Thoracic aorta (tissue), 2 donors: ENCODE measurements around the gene IZUMO1. TPM values are rescaled to one million over a fixed set of nuclear protein-coding genes. Genes with fewer than 3 reads are reported as not detected.
"Not testable (repeated sequence)": the region's sequence is repeated elsewhere in the genome, so short reads cannot be mapped to it uniquely, and the experiment has no call there.

Experiments
- ATAC-seq: fragments of 150-250 bp; one replicate; pipeline ENCODE4 v1.8.0; 2017; ENCODE audit warnings: low read depth; ENCODE audit not compliant: insufficient number of reproducible peaks, low FRiP score
- DNase-seq: peaks from one replicate; pipeline ENCODE4 v3.0.0-alpha.2; 2020; ENCODE audit warnings: low spot score
- H3K27ac ChIP-seq, 2 donors: fragments of 200-600 bp; sonication (generic); 1 replicate in 1 of 2; 2 replicates in 1 of 2; pipeline ENCODE4 v1.5.1; 2016; ENCODE audit warnings: mild to moderate bottlenecking in 2 of 2, moderate library complexity in 2 of 2
- H3K27me3 ChIP-seq: fragments of 200-600 bp; sonication (generic); replicated peaks from 2 replicates; pipeline ENCODE4 v1.6.0; 2016; ENCODE audit warnings: mild to moderate bottlenecking; ENCODE audit not compliant: insufficient read depth
- H3K36me3 ChIP-seq: fragments of 200-600 bp; sonication (generic); one replicate; pipeline ENCODE4 v1.5.1; 2016
- H3K4me1 ChIP-seq, 2 donors: fragments of 200-600 bp; sonication (generic); 1 replicate in 1 of 2; 2 replicates in 1 of 2; pipeline versions ENCODE4 v1.5.1 to v1.6.0; 2016; ENCODE audit warnings: low read depth in 2 of 2, mild to moderate bottlenecking in 1 of 2; ENCODE audit not compliant: control insufficient read depth in 1 of 2
- H3K4me3 ChIP-seq: fragments of 200-600 bp; sonication (generic); 2 replicates; pipeline ENCODE4 v1.5.1; 2016; ENCODE audit warnings: mild to moderate bottlenecking
- H3K9me3 ChIP-seq: fragments of 200-600 bp; sonication (generic); 2 replicates; pipeline ENCODE4 v1.5.1; 2016
- CTCF ChIP-seq: fragments of 200-600 bp; sonication (generic); IDR thresholded peaks from one replicate; pipeline ENCODE4 v1.5.1; 2019; ENCODE audit warnings: antibody characterized with exemption
- total RNA-seq, 2 donors: library from RNA; depleted of rRNA; stranded (reverse); fragments of >200 nt; gene quantifications; one replicate each; pipeline versions ENCODE4 v1.1.0 to v1.2.3, GENCODE V29; 2016

Gene IZUMO1
- total RNA-seq, 2 donors from 2014 or later, result not detected

- ATAC-seq, result no peak
- H3K27me3 ChIP-seq, result no peaks in the 10 kb centered on the region
Observed at GRCh38 chr19:48702701-48703100, 44.0 kb downstream of the IZUMO1 start.

GRCh38 chr19:48698046-48698445 lies 48.7 kb downstream of the IZUMO1 start:
- no peaks in the 10 kb centered on the region for H3K9me3 ChIP-seq
- H3K4me1 ChIP-seq, result no peaks in the 10 kb centered on the region
- H3K4me3 ChIP-seq, result no peak overlapping the region
- no peak overlapping the region for H3K27ac ChIP-seq
- TF ChIP-seq CTCF, result no peak
- no peak for DNase-seq
- H3K27me3 ChIP-seq, result no peaks in the 10 kb centered on the region
- H3K36me3 ChIP-seq, result peaks cover 3% of the 10 kb centered on the region
- ATAC-seq, result no peak

More at GRCh38 chr19:48702701-48703100, 44.0 kb downstream of the IZUMO1 start:
- Histone ChIP-seq H3K4me3 (no peak overlapping the region), H3K36me3 (peaks cover 3% of the 10 kb centered on the region), H3K4me1 (no peaks in the 10 kb centered on the region), H3K27ac (no peak overlapping the region), H3K9me3 (no peaks in the 10 kb centered on the region)
- DNase-seq, result no peak
- TF ChIP-seq CTCF, result no peak

- peaks cover 2% of the 10 kb centered on the region for H3K36me3 ChIP-seq
- no peaks in the 10 kb centered on the region for H3K9me3 ChIP-seq
- peak overlapping the region; percentile 53 for H3K4me3 ChIP-seq
- no peaks in the 10 kb centered on the region for H3K4me1 ChIP-seq
- no peaks in the 10 kb centered on the region for H3K27me3 ChIP-seq
- DNase-seq (no peak), ATAC-seq (no peak)
- TF ChIP-seq CTCF, result no peak
- no peak overlapping the region for H3K27ac ChIP-seq
Observed at GRCh38 chr19:48696353-48697010, 50.2 kb downstream of the IZUMO1 start.

- no peaks in the 10 kb centered on the region for H3K4me1 ChIP-seq
- H3K27me3 ChIP-seq, result no peaks in the 10 kb centered on the region
- H3K36me3 ChIP-seq, result peaks cover 2% of the 10 kb centered on the region
- no peak for TF ChIP-seq CTCF
- H3K27ac ChIP-seq, result no peak within 1 kb of the TSS
- H3K4me3 ChIP-seq, result peak within 1 kb of the TSS; percentile 53
- DNase-seq, result no peak
- H3K9me3 ChIP-seq, result no peaks in the 10 kb centered on the region
- ATAC-seq, result no peak
Observed at GRCh38 chr19:48695743-48696352, 50.9 kb downstream of the IZUMO1 start, which contains the start of gene FUT2. FUT2 (plus strand) TSS chr19:48695971; CDS start chr19:48702957, 6,986 bp downstream.

- not testable (repeated sequence) for H3K27me3 ChIP-seq, H3K9me3 ChIP-seq, DNase-seq, H3K27ac ChIP-seq, H3K4me1 ChIP-seq, H3K36me3 ChIP-seq, H3K4me3 ChIP-seq, ATAC-seq
Observed at GRCh38 chr19:48693629-48694028, 53.1 kb downstream of the IZUMO1 start.

Other genes with a start within 250 kb of the IZUMO1 start
- gene LMTK3, start 235.1 kb downstream of the IZUMO1 start, total RNA-seq, result 1 to 10 TPM in 1 of 2 donors, under 1 TPM in 1; 0.41 to 4.5 TPM
- not detected for gene SULT2B1, start 194.7 kb downstream of the IZUMO1 start, total RNA-seq
- not detected for gene SPACA4, start 140.2 kb downstream of the IZUMO1 start, total RNA-seq
- gene FAM83E, start 131.8 kb downstream of the IZUMO1 start, total RNA-seq, result 1 to 10 TPM in 1 of 2 donors, not detected in 1; 2.0 TPM
- 1,000 to 10,000 TPM; 1,120 to 1,389 TPM for gene RPL18, start 127.7 kb downstream of the IZUMO1 start, total RNA-seq
- gene SPHK2, start 127.4 kb downstream of the IZUMO1 start, total RNA-seq, result 10 to 100 TPM; 16.2 to 49.0 TPM
- 10 to 100 TPM in 1 of 2 donors, 1 to 10 TPM in 1; 3.9 to 15.0 TPM for gene DBP, start 109.5 kb downstream of the IZUMO1 start, total RNA-seq
- 1 to 10 TPM; 3.0 to 4.6 TPM for gene CA11, start 100.7 kb downstream of the IZUMO1 start, total RNA-seq
- gene NTN5, start 73.9 kb downstream of the IZUMO1 start, total RNA-seq, result 1 to 10 TPM in 1 of 2 donors, under 1 TPM in 1; 0.54 to 2.8 TPM
- 1 to 10 TPM in 1 of 2 donors, not detected in 1; 2.3 TPM for gene FUT2, start 50.9 kb downstream of the IZUMO1 start, total RNA-seq
- not detected for gene MAMSTR, start 27.2 kb downstream of the IZUMO1 start, total RNA-seq
- gene RASIP1, start 6.3 kb downstream of the IZUMO1 start, total RNA-seq, result 10 to 100 TPM; 11.6 to 12.3 TPM
- gene FUT1, start 5.7 kb upstream of the IZUMO1 start, total RNA-seq, result under 1 TPM; 0.27 to 0.99 TPM
- gene FGF21, start 8.6 kb upstream of the IZUMO1 start, total RNA-seq, result not detected
- gene BCAT2, start 64.1 kb upstream of the IZUMO1 start, total RNA-seq, result 10 to 100 TPM; 26.5 to 38.4 TPM
- gene HSD17B14, start 89.6 kb upstream of the IZUMO1 start, total RNA-seq, result 10 to 100 TPM; 10.2 to 16.8 TPM
- gene PLEKHA4, start 121.7 kb upstream of the IZUMO1 start, total RNA-seq, result 10 to 100 TPM; 45.1 to 45.2 TPM
- 100 to 1,000 TPM; 108 to 139 TPM for gene PPP1R15A, start 125.5 kb upstream of the IZUMO1 start, total RNA-seq
- under 1 TPM; 0.27 to 0.78 TPM for gene TULP2, start 151.8 kb upstream of the IZUMO1 start, total RNA-seq
- gene NUCB1, start 153.4 kb upstream of the IZUMO1 start, total RNA-seq, result 100 to 1,000 TPM; 415 to 671 TPM
- 1 to 10 TPM in 1 of 2 donors, not detected in 1; 3.7 TPM for gene DHDH, start 186.8 kb upstream of the IZUMO1 start, total RNA-seq
- gene BAX, start 208.0 kb upstream of the IZUMO1 start, total RNA-seq, result 100 to 1,000 TPM in 1 of 2 donors, 10 to 100 TPM in 1; 53.1 to 104 TPM
- gene FTL, start 218.4 kb upstream of the IZUMO1 start, total RNA-seq, result 1,000 to 10,000 TPM; 3,403 to 7,108 TPM
- 10 to 100 TPM; 30.1 to 44.4 TPM for gene GYS1, start 246.4 kb upstream of the IZUMO1 start, total RNA-seq
- gene RUVBL2, start 247.0 kb upstream of the IZUMO1 start, total RNA-seq, result 10 to 100 TPM; 51.6 to 52.3 TPM